Vagina (tissue), 2 donors: ENCODE data around the gene SSR3.
"Not testable (repeated sequence)": the region's sequence is repeated elsewhere in the genome, so short reads cannot be mapped to it uniquely, and the experiment has no call there.

ENCODE experiments used
- CTCF ChIP-seq, 3 experiments: fragments of 450-650 bp in 2 of 3; fragments of 200-600 bp in 1 of 3; sonication (generic) in 1 of 3; IDR thresholded peaks; one replicate each; pipeline ENCODE4 v1.5.1; 2017 to 2019; ENCODE audit warnings: antibody characterized with exemption in 3 of 3, mild to moderate bottlenecking in 2 of 3, moderate library complexity in 2 of 3
- POLR2A ChIP-seq, 2 donors: fragments of 450-650 bp; IDR thresholded peaks; one replicate each; pipeline ENCODE4 v1.6.1; 2017; ENCODE audit warnings: antibody characterized with exemption in 2 of 2, mild to moderate bottlenecking in 2 of 2, moderate library complexity in 2 of 2

GRCh38 chr3:156589806-156590205, 34.9 kb upstream of the SSR3 start:
- TF ChIP-seq CTCF, POLR2A (IDR thresholded peaks at IDR 0.05): not testable (repeated sequence)
